CD8-positive, alpha-beta memory T cell (primary cell): ENCODE results near the gene STX19. TPM values are rescaled to one million over a fixed set of nuclear protein-coding genes. Genes with fewer than 3 reads are reported as not detected.

Experiments used
- CTCF ChIA-PET: fragments of 350-600 bp; sonication (Branson Sonifier 250); formaldehyde crosslinking; loops from one replicate; lab custom pipeline; 2021; ENCODE audit warnings: antibody characterized with exemption; lab: Charles Lee
- POLR2A ChIA-PET: fragments of 350-600 bp; sonication (Branson Sonifier 250); formaldehyde crosslinking; loops from one replicate; lab custom pipeline; 2021; ENCODE audit warnings: antibody characterized with exemption; lab: Charles Lee
- DNase-seq, 5 donors: peaks; one replicate each; pipeline versions ENCODE4 v3.0.0 to v3.0.0-alpha.2; 2020 to 2022; ENCODE audit warnings: mixed read lengths in 1 of 5
- H3K27ac ChIP-seq: one replicate; pipeline ENCODE4 v1.7.0; 2013; ENCODE audit warnings: low read depth, mild to moderate bottlenecking, low read length, moderate library complexity
- H3K27me3 ChIP-seq: 2 replicates; pipeline ENCODE4 v1.7.0; 2013; ENCODE audit warnings: low read length, mild to moderate bottlenecking; ENCODE audit not compliant: insufficient read depth, poor library complexity, severe bottlenecking
- H3K36me3 ChIP-seq: 2 replicates; pipeline ENCODE4 v1.7.0; 2013; ENCODE audit warnings: mild to moderate bottlenecking, low read length, moderate library complexity; ENCODE audit not compliant: insufficient read depth
- H3K4me1 ChIP-seq: 2 replicates; pipeline ENCODE4 v1.7.0; 2013; ENCODE audit warnings: mild to moderate bottlenecking, low read length, moderate library complexity; ENCODE audit not compliant: insufficient read depth
- H3K4me3 ChIP-seq: 2 replicates; pipeline ENCODE4 v1.7.0; 2013; ENCODE audit warnings: mild to moderate bottlenecking, low read length
- H3K9me3 ChIP-seq: 2 replicates; pipeline ENCODE4 v1.7.0; 2013; ENCODE audit warnings: mild to moderate bottlenecking, low read length
- H3K27ac Mint-ChIP-seq, 8 donors: one replicate each; pipeline ENCODE4 v1.8.0; 2020 to 2021; ENCODE audit warnings: mixed read lengths in 8 of 8, mild to moderate bottlenecking in 6 of 8, inconsistent platforms in 3 of 8, moderate library complexity in 3 of 8
- H3K27me3 Mint-ChIP-seq, 2 donors: one replicate each; pipeline ENCODE4 v1.8.0; 2020 to 2021; ENCODE audit warnings: mixed read lengths in 2 of 2, mild to moderate bottlenecking in 1 of 2, moderate library complexity in 1 of 2
- H3K36me3 Mint-ChIP-seq, 3 donors: one replicate each; pipeline ENCODE4 v1.8.0; 2020 to 2021; ENCODE audit warnings: mixed read lengths in 3 of 3, inconsistent platforms in 1 of 3, mild to moderate bottlenecking in 1 of 3
- H3K4me1 Mint-ChIP-seq, 3 donors: one replicate each; pipeline ENCODE4 v1.8.0; 2020 to 2021; ENCODE audit warnings: mixed read lengths in 3 of 3, inconsistent platforms in 1 of 3, mild to moderate bottlenecking in 1 of 3
- H3K4me3 Mint-ChIP-seq, 7 donors: one replicate each; pipeline ENCODE4 v1.8.0; 2020 to 2021; ENCODE audit warnings: mixed read lengths in 7 of 7, mild to moderate bottlenecking in 6 of 7, moderate library complexity in 4 of 7, inconsistent platforms in 2 of 7
- H3K9me3 Mint-ChIP-seq, 5 donors: one replicate each; pipeline ENCODE4 v1.8.0; 2020 to 2022; ENCODE audit warnings: mixed read lengths in 5 of 5, mild to moderate bottlenecking in 3 of 5, moderate library complexity in 2 of 5, inconsistent platforms in 1 of 5
- polyA plus RNA-seq: library from polyadenylated mRNA; unstranded; fragments of 300-500 nt; fragmentation: Illumina TruSeq; gene quantifications from one replicate; pipeline ENCODE4 v1.2.3, GENCODE V29; 2021
- total RNA-seq, 2 experiments: library from RNA; stranded (reverse); gene quantifications; one replicate each; pipeline ENCODE4 v1.2.3, GENCODE V29; 2021

The STX19 gene
- total and polyA plus RNA-seq, 3 experiments from 2014 or later = not detected

DNA sequence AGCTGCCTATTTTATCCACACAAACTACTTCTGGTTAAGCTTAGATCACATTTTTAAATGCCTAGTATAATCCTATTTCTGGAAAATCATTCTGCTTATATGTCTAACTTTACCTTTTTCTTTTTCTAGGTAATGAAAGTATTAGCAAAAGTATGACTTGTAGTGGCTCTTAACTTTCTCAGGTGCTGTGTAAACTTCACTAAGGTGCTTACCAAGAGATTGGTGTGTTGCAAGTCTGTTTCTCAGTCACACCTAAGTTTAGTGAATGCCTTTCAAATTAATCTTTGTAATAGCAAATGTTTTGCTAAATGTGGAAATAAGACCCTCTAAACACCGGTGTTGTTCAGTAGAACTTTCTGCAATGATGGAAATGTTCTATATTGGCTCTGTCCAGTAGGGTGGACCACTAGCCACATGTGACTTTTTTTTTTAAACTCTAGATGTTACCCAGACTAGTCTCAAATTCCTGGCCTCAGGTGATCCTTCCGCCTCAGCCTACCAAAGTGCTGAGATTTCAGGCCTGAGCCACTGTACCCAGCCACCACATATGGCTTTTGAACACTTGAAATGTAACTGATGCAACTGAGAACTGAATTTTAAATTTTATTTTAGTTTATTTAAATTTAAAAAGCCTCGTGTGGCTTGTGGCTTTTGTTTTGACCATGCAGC is 26.4 kb downstream of the STX19 start:
- Mint-ChIP-seq H3K27me3 (no peaks in the 10 kb centered on the region), H3K4me3 (no peak overlapping the region), H3K4me1 (peaks cover 4 to 6% (median 5%) of the 10 kb centered on the region in 3 donors), H3K36me3 (peaks cover 0 to 10% (median 9%) of the 10 kb centered on the region in 3 donors), H3K27ac (peak overlapping the region in 2 of 8 donors; percentile 29 to 54), H3K9me3 (no peaks in the 10 kb centered on the region)
- CTCF ChIA-PET = interaction anchor here (1.3 to 1.6 kb wide), 3 partner anchors 67 to 69 kb away, joined by 4 to 7 read pairs (median 6); no protein-coding TSS in a partner anchor
- no peaks in the 10 kb centered on the region for H3K9me3 ChIP-seq
- H3K4me1 ChIP-seq = no peaks in the 10 kb centered on the region
- no peak overlapping the region for H3K4me3 ChIP-seq
- no peak overlapping the region for H3K27ac ChIP-seq
- DNase-seq = no peak
- H3K27me3 ChIP-seq = no peaks in the 10 kb centered on the region
- H3K36me3 ChIP-seq = no peaks in the 10 kb centered on the region
- POLR2A ChIA-PET = no interaction called here

DNA sequence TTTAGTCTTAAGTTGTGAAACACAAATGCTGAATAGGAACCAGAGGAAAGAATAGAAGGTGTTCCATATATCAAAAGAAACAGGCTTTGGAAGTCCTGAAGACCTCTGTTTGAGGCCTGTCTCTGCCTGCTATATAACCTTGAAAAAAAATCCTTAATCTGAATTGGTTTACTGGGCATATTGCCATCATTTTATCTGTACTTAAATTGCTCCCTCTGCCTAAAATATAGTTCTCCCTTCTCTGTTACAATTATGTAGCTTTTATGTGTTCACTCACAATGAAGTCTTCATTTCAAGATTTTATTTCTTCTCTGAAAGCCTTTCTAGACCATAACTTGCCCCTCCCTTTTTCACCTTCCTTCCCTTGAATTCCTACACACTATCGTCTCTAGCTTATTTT is 27.2 kb downstream of the STX19 start:
- no peaks in the 10 kb centered on the region for H3K4me1 ChIP-seq
- H3K9me3 Mint-ChIP-seq = no peaks in the 10 kb centered on the region
- no peak overlapping the region for H3K27ac ChIP-seq
- POLR2A ChIA-PET = no interaction called here
- no peaks in the 10 kb centered on the region for H3K27me3 Mint-ChIP-seq
- no peaks in the 10 kb centered on the region for H3K36me3 ChIP-seq
- DNase-seq = no peak
- H3K4me3 ChIP-seq = no peak overlapping the region
- peak overlapping the region in 3 of 8 donors; percentile 0 to 54 (median 16) for H3K27ac Mint-ChIP-seq
- no peaks in the 10 kb centered on the region for H3K9me3 ChIP-seq
- peaks cover 4 to 6% (median 5%) of the 10 kb centered on the region in 3 donors for H3K4me1 Mint-ChIP-seq
- peaks cover 0 to 8% (median 8%) of the 10 kb centered on the region in 3 donors for H3K36me3 Mint-ChIP-seq
- no peaks in the 10 kb centered on the region for H3K27me3 ChIP-seq
- no peak overlapping the region for H3K4me3 Mint-ChIP-seq
- CTCF ChIA-PET = interaction anchor here (1.6 kb wide), 1 partner anchor 68 kb away, joined by 6 read pairs; no protein-coding TSS in a partner anchor

DNA sequence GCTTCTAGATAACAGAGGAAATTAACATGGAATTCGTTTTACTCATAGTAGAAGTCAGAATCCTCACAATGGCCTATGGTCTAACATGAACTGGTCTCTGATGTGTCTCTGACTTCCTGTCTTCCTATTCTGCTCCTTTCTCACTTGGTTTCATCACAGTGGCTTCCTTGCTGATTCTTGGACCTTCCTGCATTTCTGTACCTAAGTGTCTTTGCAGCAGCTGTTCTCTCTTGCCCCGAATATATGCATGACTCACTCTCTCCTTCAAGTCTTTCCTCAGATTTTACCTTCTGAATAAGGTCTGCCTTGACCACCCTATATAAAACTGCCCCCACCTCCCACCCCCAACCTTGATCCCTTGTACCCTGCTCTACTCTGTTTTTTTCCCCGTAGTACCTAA is 34.3 kb downstream of the STX19 start:
- H3K9me3 ChIP-seq = no peaks in the 10 kb centered on the region
- no peak overlapping the region for H3K27ac ChIP-seq
- ChIA-PET CTCF (interaction anchor here (1.2 to 1.6 kb wide), 2 partner anchors 9 to 12 kb away, joined by 3 to 4 read pairs; no protein-coding TSS in a partner anchor), POLR2A (no interaction called here)
- Mint-ChIP-seq H3K36me3 (peaks cover 0 to 8% (median 8%) of the 10 kb centered on the region in 3 donors), H3K27me3 (no peaks in the 10 kb centered on the region), H3K4me3 (no peak overlapping the region), H3K9me3 (no peaks in the 10 kb centered on the region), H3K4me1 (peaks cover 0 to 7% (median 4%) of the 10 kb centered on the region in 3 donors), H3K27ac (peak overlapping the region in 1 of 8 donors; percentile 19)
- no peaks in the 10 kb centered on the region for H3K27me3 ChIP-seq
- no peak overlapping the region for H3K4me3 ChIP-seq
- H3K36me3 ChIP-seq = no peaks in the 10 kb centered on the region
- H3K4me1 ChIP-seq = no peaks in the 10 kb centered on the region
- DNase-seq = no peak

DNA sequence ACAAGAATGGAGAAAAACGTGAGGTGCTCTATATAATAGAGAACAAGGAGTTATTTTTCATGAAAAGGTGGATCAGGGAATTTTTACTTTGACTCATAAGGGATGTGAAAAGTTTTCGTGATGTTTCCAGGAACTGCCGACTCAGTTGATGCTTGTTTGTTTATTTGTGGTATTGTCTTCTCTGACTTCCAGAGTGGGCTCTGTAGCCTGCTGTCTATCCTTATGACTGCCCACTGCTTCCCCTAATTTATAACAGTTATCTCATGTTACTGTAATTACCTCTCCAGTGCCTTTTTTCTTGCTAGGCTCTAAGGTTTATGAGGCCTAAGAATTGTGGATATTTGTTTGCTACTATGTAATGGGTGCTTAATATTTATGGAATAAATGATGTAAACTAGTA is 36.2 kb downstream of the STX19 start:
- H3K4me3 ChIP-seq = no peak overlapping the region
- H3K27me3 ChIP-seq = no peaks in the 10 kb centered on the region
- Mint-ChIP-seq H3K4me1 (peaks cover 0 to 7% (median 4%) of the 10 kb centered on the region in 3 donors), H3K36me3 (peaks cover 0 to 2% (median 1%) of the 10 kb centered on the region in 3 donors), H3K9me3 (no peaks in the 10 kb centered on the region), H3K4me3 (no peak overlapping the region), H3K27me3 (no peaks in the 10 kb centered on the region), H3K27ac (no peak overlapping the region)
- H3K4me1 ChIP-seq = no peaks in the 10 kb centered on the region
- ChIA-PET POLR2A (no interaction called here), CTCF (no interaction called here)
- H3K27ac ChIP-seq = no peak overlapping the region
- H3K9me3 ChIP-seq = no peaks in the 10 kb centered on the region
- no peak for DNase-seq
- no peaks in the 10 kb centered on the region for H3K36me3 ChIP-seq

DNA sequence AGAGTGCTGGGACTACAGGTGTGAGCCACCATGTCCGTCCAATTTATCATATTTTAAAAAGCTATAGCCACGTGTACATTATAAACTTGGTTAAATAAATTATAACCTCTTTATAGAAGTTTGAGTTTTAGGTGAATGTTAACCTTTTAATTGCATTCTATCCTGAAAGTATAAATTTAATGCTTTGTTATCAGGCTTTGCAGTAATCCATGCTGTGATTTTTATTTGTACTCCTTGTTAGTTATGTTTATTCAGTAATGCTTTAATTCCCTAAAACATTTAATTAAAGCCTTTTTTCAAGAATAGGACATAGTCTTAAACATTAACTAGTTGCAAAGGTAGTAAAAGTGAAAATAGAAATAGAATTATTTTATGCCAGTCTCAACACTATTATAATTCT is 36.8 kb downstream of the STX19 start:
- CTCF ChIA-PET = no interaction called here
- H3K4me3 Mint-ChIP-seq = no peak overlapping the region

DNA sequence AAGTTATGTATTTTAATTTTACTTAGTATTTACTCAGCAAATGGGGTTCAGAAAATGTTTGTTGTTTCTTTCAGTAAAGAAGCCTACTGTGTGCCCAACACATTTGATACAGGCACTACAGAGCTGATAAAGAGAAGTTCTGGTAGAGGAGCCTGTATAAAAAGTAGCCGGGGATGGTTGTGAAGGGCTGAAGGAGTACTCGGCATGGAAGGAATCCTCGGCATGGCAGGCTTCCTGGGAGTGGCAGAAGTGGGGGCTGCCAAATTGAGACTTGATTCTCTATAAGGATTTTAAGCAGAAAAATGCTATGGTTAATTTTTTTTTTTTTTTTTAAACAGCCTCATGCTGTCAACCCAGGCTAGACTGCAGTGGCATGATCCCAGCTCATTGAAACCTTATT is 39.2 kb downstream of the STX19 start:
- Mint-ChIP-seq H3K4me3 (no peak overlapping the region), H3K4me1 (peaks cover 0 to 7% (median 4%) of the 10 kb centered on the region in 3 donors), H3K36me3 (no peaks in the 10 kb centered on the region), H3K27ac (no peak overlapping the region), H3K27me3 (no peaks in the 10 kb centered on the region), H3K9me3 (no peaks in the 10 kb centered on the region)
- DNase-seq = no peak
- H3K4me3 ChIP-seq = no peak overlapping the region
- POLR2A ChIA-PET = no interaction called here
- no peak overlapping the region for H3K27ac ChIP-seq
- H3K4me1 ChIP-seq = no peaks in the 10 kb centered on the region
- CTCF ChIA-PET = interaction anchor here (0.8 to 2.2 kb wide), 2 partner anchors 9 to 10 kb away, joined by 3 to 7 read pairs; partner anchors contain the start of gene ARL13B
- H3K9me3 ChIP-seq = no peaks in the 10 kb centered on the region
- no peaks in the 10 kb centered on the region for H3K36me3 ChIP-seq
- no peaks in the 10 kb centered on the region for H3K27me3 ChIP-seq

More for the DNA sequence above, 36.8 kb downstream of the STX19 start:
- no peak overlapping the region for H3K27ac Mint-ChIP-seq
- H3K9me3 Mint-ChIP-seq = no peaks in the 10 kb centered on the region
- H3K27me3 Mint-ChIP-seq = no peaks in the 10 kb centered on the region
- DNase-seq = no peak
- H3K9me3 ChIP-seq = no peaks in the 10 kb centered on the region
- no peak overlapping the region for H3K27ac ChIP-seq
- no peaks in the 10 kb centered on the region for H3K27me3 ChIP-seq
- no peaks in the 10 kb centered on the region for H3K36me3 Mint-ChIP-seq
- no peaks in the 10 kb centered on the region for H3K4me1 ChIP-seq
- H3K36me3 ChIP-seq = no peaks in the 10 kb centered on the region
- no peak overlapping the region for H3K4me3 ChIP-seq
- POLR2A ChIA-PET = no interaction called here
- peaks cover 0 to 7% (median 4%) of the 10 kb centered on the region in 3 donors for H3K4me1 Mint-ChIP-seq

DNA sequence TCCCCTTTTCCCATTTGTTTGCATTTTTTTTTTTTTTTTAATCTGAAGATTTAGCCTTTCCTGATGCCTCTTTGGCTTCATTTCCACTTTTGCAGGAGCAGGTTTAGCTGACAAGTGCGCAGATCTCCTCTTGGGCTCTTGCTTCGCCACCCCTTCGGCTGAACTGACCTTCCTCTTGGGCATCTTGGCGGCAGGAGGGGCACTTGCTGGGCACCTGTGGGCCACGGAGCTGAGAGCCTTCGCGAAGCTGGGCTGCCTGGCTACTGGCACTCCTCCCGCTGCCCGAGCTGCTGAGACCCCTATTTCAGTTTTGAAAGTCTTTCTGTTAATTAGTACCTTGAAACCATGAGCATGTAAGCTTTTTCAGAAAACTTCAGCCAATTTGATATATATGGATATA is 39.6 kb downstream of the STX19 start:
- ChIA-PET CTCF (interaction anchor here (2.2 kb wide), 1 partner anchor 9 kb away, joined by 7 read pairs; the partner anchor contains the start of gene ARL13B), POLR2A (no interaction called here)
- Mint-ChIP-seq H3K36me3 (no peaks in the 10 kb centered on the region), H3K4me1 (peaks cover 0 to 4% (median 2%) of the 10 kb centered on the region in 3 donors), H3K27ac (no peak overlapping the region), H3K4me3 (no peak overlapping the region), H3K27me3 (no peaks in the 10 kb centered on the region), H3K9me3 (no peaks in the 10 kb centered on the region)
- DNase-seq = no peak
- H3K4me1 ChIP-seq = no peaks in the 10 kb centered on the region
- H3K36me3 ChIP-seq = no peaks in the 10 kb centered on the region
- H3K4me3 ChIP-seq = no peak overlapping the region
- H3K27ac ChIP-seq = no peak overlapping the region
- H3K9me3 ChIP-seq = no peaks in the 10 kb centered on the region
- no peaks in the 10 kb centered on the region for H3K27me3 ChIP-seq

DNA sequence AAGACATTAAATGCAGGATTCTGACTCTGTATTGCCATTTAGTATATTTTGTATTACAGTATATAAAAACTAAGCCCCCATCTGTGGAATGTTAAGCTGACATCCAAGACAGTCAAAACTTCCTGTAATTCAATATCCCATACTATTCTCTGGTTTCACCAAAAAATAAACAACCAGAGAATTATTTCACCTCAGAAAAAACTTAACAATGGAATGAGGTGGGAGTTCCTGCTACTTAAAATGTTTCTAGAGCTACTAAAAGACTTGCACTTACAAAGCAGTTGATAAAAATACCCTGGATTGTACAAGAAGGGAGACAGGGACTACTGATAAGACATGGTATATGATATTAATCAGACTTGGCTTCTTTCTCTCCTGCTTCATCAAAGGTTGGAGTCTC is 40.1 kb downstream of the STX19 start:
- Histone ChIP-seq H3K4me1 (no peaks in the 10 kb centered on the region), H3K9me3 (no peaks in the 10 kb centered on the region), H3K27ac (no peak overlapping the region), H3K4me3 (no peak overlapping the region), H3K36me3 (no peaks in the 10 kb centered on the region), H3K27me3 (no peaks in the 10 kb centered on the region)
- no peak for DNase-seq
- ChIA-PET CTCF (interaction anchor here (2.2 kb wide), 1 partner anchor 8 kb away, joined by 7 read pairs; the partner anchor contains the start of gene ARL13B), POLR2A (no interaction called here)
- Mint-ChIP-seq H3K4me3 (no peak overlapping the region), H3K9me3 (no peaks in the 10 kb centered on the region), H3K4me1 (peaks cover 2 to 4% (median 4%) of the 10 kb centered on the region in 3 donors), H3K36me3 (no peaks in the 10 kb centered on the region), H3K27me3 (no peaks in the 10 kb centered on the region), H3K27ac (no peak overlapping the region)
